Endothelial cell of umbilical vein (primary cell): ENCODE data around the gene DIP2C. TPM values are rescaled to one million over a fixed set of nuclear protein-coding genes. Genes with fewer than 3 reads are reported as not detected.

Experiments used
- BruUV-seq: library from RNA; stranded (reverse); fragments of 400-500 nt; replicated peaks from 2 replicates; lab custom pipeline; 2021; lab: Mats Ljungman, UMichigan
- CTCF ChIA-PET: fragments of 300-600, 350-600 bp; sonication (Branson Sonifier 250); formaldehyde crosslinking; loops from one replicate; lab custom pipeline; 2021; ENCODE audit warnings: antibody characterized with exemption, inconsistent platforms; lab: Charles Lee
- POLR2A ChIA-PET: fragments of 300-600, 350-600 bp; sonication (Branson Sonifier 250); formaldehyde crosslinking; loops from one replicate; lab custom pipeline; 2021; ENCODE audit warnings: antibody characterized with exemption, inconsistent platforms; lab: Charles Lee
- DNase-seq: peaks from one replicate; pipeline ENCODE4 v3.0.0-alpha.2; 2011; ENCODE audit warnings: low read depth, low spot score
- FAIRE-seq: peaks from 2 replicates; lab custom pipeline; 2011; peaks lifted over from hg19 to GRCh38; lab: Jason Lieb, UNC
- H2AFZ ChIP-seq: 2 replicates; pipeline ENCODE4 v1.6.0; 2012; ENCODE audit warnings: low read depth, low read length, control low read depth, inconsistent platforms
- H3K27ac ChIP-seq: 2 replicates; pipeline ENCODE4 v1.5.1; 2011; ENCODE audit warnings: low read depth, mild to moderate bottlenecking, control low read depth, low read length, moderate library complexity; ENCODE audit not compliant: insufficient read depth
- H3K27me3 ChIP-seq, 2 experiments: 2 replicates each; pipeline versions ENCODE4 v1.6.0 to v1.6.1; 2011; ENCODE audit warnings: low read length in 2 of 2, mixed read lengths in 1 of 2; ENCODE audit not compliant: control insufficient read depth in 2 of 2, insufficient read depth in 2 of 2
- H3K36me3 ChIP-seq, 2 experiments: 2 replicates in 1 of 2; 3 replicates in 1 of 2; pipeline ENCODE4 v1.5.1; 2011; ENCODE audit warnings: low read length in 2 of 2, mild to moderate bottlenecking in 1 of 2, moderate library complexity in 1 of 2; ENCODE audit not compliant: control insufficient read depth in 2 of 2, insufficient read depth in 2 of 2; ENCODE audit errors: extremely low read depth in 1 of 2
- H3K4me1 ChIP-seq: 3 replicates; pipeline ENCODE4 v1.5.1; 2011; ENCODE audit warnings: mild to moderate bottlenecking, low read length; ENCODE audit not compliant: control insufficient read depth, insufficient read depth; ENCODE audit errors: extremely low read depth
- H3K4me2 ChIP-seq: 2 replicates; pipeline ENCODE4 v1.6.1; 2011; ENCODE audit warnings: low read length, control low read depth, mixed read lengths; ENCODE audit not compliant: insufficient read depth
- H3K4me3 ChIP-seq, 3 experiments: fragments of 200-600 bp in 1 of 3; sonication (generic), shearing (Covaris generic) in 1 of 3; replicated peaks in 1 of 3; 2 replicates each; pipeline ENCODE4 v1.5.1; 2011 to 2016; ENCODE audit warnings: control low read depth in 3 of 3, low read length in 3 of 3, mild to moderate bottlenecking in 2 of 3, inconsistent platforms in 1 of 3, low read depth in 1 of 3, moderate library complexity in 1 of 3; ENCODE audit not compliant: insufficient read depth in 1 of 3
- H3K79me2 ChIP-seq: 2 replicates; pipeline ENCODE4 v1.6.0; 2012; ENCODE audit warnings: low read length, inconsistent platforms; ENCODE audit not compliant: control insufficient read depth, insufficient read depth
- H3K9ac ChIP-seq: replicated peaks from 2 replicates; pipeline ENCODE3; 2011; ENCODE audit warnings: low read length, control low read depth; ENCODE audit not compliant: insufficient read depth; ENCODE audit errors: extremely low read depth
- H3K9me1 ChIP-seq: replicated peaks from 3 replicates; pipeline ENCODE4 v1.6.0; 2011; ENCODE audit warnings: mild to moderate bottlenecking, low read length; ENCODE audit not compliant: control insufficient read depth, insufficient read depth; ENCODE audit errors: extremely low read depth
- H3K9me3 ChIP-seq: replicated peaks from 2 replicates; pipeline ENCODE4 v1.5.1; 2012; ENCODE audit warnings: low read length, inconsistent platforms; ENCODE audit not compliant: control insufficient read depth, insufficient read depth
- H4K20me1 ChIP-seq: replicated peaks from 2 replicates; pipeline ENCODE3; 2011; ENCODE audit warnings: mild to moderate bottlenecking, low read length; ENCODE audit not compliant: control insufficient read depth, insufficient read depth; ENCODE audit errors: extremely low read depth
- CTCF ChIP-seq, 2 donors: IDR thresholded peaks; 1 replicate in 1 of 2; 2 replicates in 1 of 2; pipeline ENCODE4 v1.5.1; 2011; ENCODE audit warnings: low read length in 2 of 2, mild to moderate bottlenecking in 2 of 2, moderate library complexity in 2 of 2, control low read depth in 1 of 2, inconsistent platforms in 1 of 2, low read depth in 1 of 2; ENCODE audit not compliant: insufficient read depth in 1 of 2; ENCODE audit errors: extremely low read depth in 1 of 2
- EZH2 ChIP-seq: IDR thresholded peaks from 2 replicates; pipeline ENCODE4 v1.6.1; 2012; ENCODE audit warnings: borderline replicate concordance, low read depth, mild to moderate bottlenecking, moderate library complexity, low read length, inconsistent platforms; ENCODE audit not compliant: severe bottlenecking
- FOS ChIP-seq: IDR thresholded peaks from 2 replicates; pipeline ENCODE4 v1.6.1; 2011; ENCODE audit warnings: mild to moderate bottlenecking, low read length, moderate library complexity, borderline replicate concordance; ENCODE audit not compliant: insufficient read depth
- GATA2 ChIP-seq: IDR thresholded peaks from 2 replicates; pipeline ENCODE4 v1.7.0; 2011; ENCODE audit warnings: low read depth, mild to moderate bottlenecking, moderate library complexity, mixed read lengths, low read length; ENCODE audit not compliant: insufficient read length, insufficient read depth
- JUN ChIP-seq: IDR thresholded peaks from 2 replicates; pipeline ENCODE4 v1.6.1; 2011; ENCODE audit warnings: borderline replicate concordance, low read depth; ENCODE audit not compliant: insufficient read length, insufficient read depth
- MAX ChIP-seq: IDR thresholded peaks from 2 replicates; pipeline ENCODE4 v1.6.1; 2011; ENCODE audit not compliant: insufficient read depth, insufficient read length
- POLR2A ChIP-seq: IDR thresholded peaks from 2 replicates; pipeline ENCODE4 v1.6.1; 2012; ENCODE audit warnings: low read depth, mild to moderate bottlenecking, control low read depth, low read length
- POLR2AphosphoS5 ChIP-seq: IDR thresholded peaks from 2 replicates; pipeline ENCODE4 v1.6.1; 2012; ENCODE audit warnings: low read depth, mild to moderate bottlenecking, control low read depth, low read length, moderate library complexity; ENCODE audit not compliant: insufficient read depth
- dilution Hi-C: fragments of 300-500 bp; cut with MboI; formaldehyde crosslinking; loops from one replicate; pipeline ENCODE4 v1.15.0; 2019; ENCODE audit warnings: low sequenced_read_pairs; ENCODE audit not compliant: extremely low pct_ligation_motif_present
- intact Hi-C: fragments of 100-400 bp; cut with micrococcal nuclease; formaldehyde crosslinking; loops from one replicate; pipeline ENCODE4 v1.10.0; 2022
- polyA plus RNA-seq, 4 experiments: library from polyadenylated mRNA; depleted of rRNA in 3 of 4; stranded (reverse) in 3 of 4; unstranded in 1 of 4; fragments of >200 nt; gene quantifications; 2 replicates each; pipeline versions ENCODE4 v1.2.1 to v1.2.3, GENCODE V29; 2011 to 2012; ENCODE audit warnings: missing spikeins in 1 of 4
- total RNA-seq: library from RNA; stranded (reverse); gene quantifications from 2 replicates; pipeline ENCODE4 v1.2.3, GENCODE V29; 2021

Gene DIP2C
- total and polyA plus RNA-seq, 2 donors (not counting 3 experiments of a cell fraction or from before 2014, with no cell fraction given), result 3.6 to 10.7 TPM

DNA sequence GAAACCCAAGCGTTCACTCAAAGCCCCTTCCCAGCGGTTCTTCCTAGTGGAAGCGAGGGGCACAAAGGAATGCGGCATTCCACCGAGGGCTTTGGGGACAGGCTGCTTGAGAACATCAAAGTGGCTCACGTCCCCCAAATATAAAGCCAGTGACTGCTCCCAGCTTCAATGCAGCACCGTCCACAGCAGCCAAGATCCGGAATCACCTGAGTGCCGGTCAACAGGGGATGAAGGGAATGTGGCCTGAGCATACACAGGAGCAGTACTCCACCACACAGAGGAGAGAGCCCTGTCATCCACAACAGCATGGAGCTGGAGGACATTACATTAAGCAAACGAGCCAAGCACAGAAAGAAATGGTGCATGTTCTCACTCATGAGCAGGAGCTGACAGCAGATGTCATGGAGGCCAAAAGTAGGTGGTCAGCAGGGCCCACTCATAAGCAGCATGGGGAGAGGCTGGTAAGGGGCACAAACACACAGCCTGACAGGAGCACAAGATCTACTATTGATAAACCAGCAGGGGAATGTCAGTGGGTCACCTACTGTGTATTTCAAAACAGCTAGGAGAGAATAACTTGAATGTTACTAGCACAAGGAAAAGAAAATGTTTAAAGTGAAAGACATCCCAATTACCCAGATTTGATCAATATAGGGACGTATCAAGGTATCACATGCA lies 79.5 kb downstream of the DIP2C start:
- DNase-seq, result no peak
- Histone ChIP-seq H3K27me3 (no peaks in the 10 kb centered on the region), H3K9ac (no peak overlapping the region), H3K27ac (no peak overlapping the region), H3K4me2 (no peak overlapping the region), H3K9me3 (no peaks in the 10 kb centered on the region), H3K4me3 (no peak overlapping the region), H3K9me1 (no peaks in the 10 kb centered on the region), H3K4me1 (no peaks in the 10 kb centered on the region), H3K36me3 (no peaks in the 10 kb centered on the region), H4K20me1 (peaks cover 2% of the 10 kb centered on the region), H3K79me2 (no peaks in the 10 kb centered on the region), H2AFZ (no peak overlapping the region)
- no TSS peak for BruUV-seq
- TF ChIP-seq FOS, result no peak
- TF ChIP-seq POLR2AphosphoS5, result no peak
- no peak for TF ChIP-seq CTCF (IDR thresholded peaks at IDR 0.05; ENCODE audit: extremely low read depth in 1 of 2, insufficient read depth in 1 of 2, low read depth in 1 of 2, low read length in 2 of 2)
- TF ChIP-seq POLR2A, result no peak
- no peak for TF ChIP-seq GATA2
- no peak for TF ChIP-seq EZH2
- no peak for TF ChIP-seq MAX
- TF ChIP-seq JUN, result no peak
- dilution Hi-C loops (no loop called here), intact Hi-C loops (no loop called here)
- CTCF ChIA-PET, result no interaction called here
- FAIRE-seq, result no peak
- POLR2A ChIA-PET, result no interaction called here
